PFSK-1 (cell line): Measurements from ENCODE around the gene PEX5.

Experiments
- FOXP2 ChIP-seq: optimal IDR thresholded peaks from 2 replicates; pipeline ENCODE3; 2011; ENCODE audit warnings: borderline replicate concordance, control low read depth, inconsistent platforms; ENCODE audit not compliant: insufficient read depth; ENCODE audit errors: extremely low read length, extremely low read depth
- POLR2AphosphoS5 ChIP-seq: IDR thresholded peaks from 2 replicates; pipeline ENCODE4 v1.6.1; 2012; ENCODE audit warnings: low read depth, mild to moderate bottlenecking, control low read depth, low read length, moderate library complexity
- REST ChIP-seq, 2 experiments: IDR thresholded peaks; 2 replicates each; pipeline versions ENCODE4 v1.6.1 to v1.8.0; 2011 to 2012; ENCODE audit warnings: low read depth in 2 of 2, low read length in 2 of 2, control low read depth in 1 of 2, inconsistent platforms in 1 of 2, mild to moderate bottlenecking in 1 of 2, moderate library complexity in 1 of 2; ENCODE audit not compliant: insufficient read depth in 1 of 2
- SIN3A ChIP-seq: IDR thresholded peaks from 2 replicates; pipeline ENCODE4 v1.6.1; 2012; ENCODE audit warnings: mild to moderate bottlenecking, low read length, moderate library complexity, borderline replicate concordance; ENCODE audit not compliant: insufficient read depth
- TAF1 ChIP-seq: IDR thresholded peaks from 2 replicates; pipeline ENCODE4 v1.6.1; 2012; ENCODE audit warnings: low read length, control low read depth, borderline replicate concordance; ENCODE audit not compliant: insufficient read depth

The PEX5 gene

GRCh38 chr12:7154901-7155470 lies 34.5 kb upstream of the PEX5 start:
- no peak for TF ChIP-seq TAF1
- no peak for TF ChIP-seq POLR2AphosphoS5
- TF ChIP-seq FOXP2 = no peak
- no peak for TF ChIP-seq SIN3A
- no peak for TF ChIP-seq REST (IDR thresholded peaks at IDR 0.05; ENCODE audit: insufficient read depth in 1 of 2, low read depth in 2 of 2, low read length in 2 of 2)

GRCh38 chr12:7155471-7156034 lies 33.9 kb upstream of the PEX5 start:
- TF ChIP-seq POLR2AphosphoS5 (no peak), TAF1 (no peak), SIN3A (no peak), FOXP2 (no peak), REST (IDR thresholded peaks at IDR 0.05; ENCODE audit: insufficient read depth in 1 of 2, low read depth in 2 of 2, low read length in 2 of 2) (no peak)

GRCh38 chr12:7156259-7157197 lies 33.0 kb upstream of the PEX5 start:
- TF ChIP-seq POLR2AphosphoS5 (no peak), TAF1 (no peak), FOXP2 (no peak), REST (IDR thresholded peaks at IDR 0.05; ENCODE audit: insufficient read depth in 1 of 2, low read depth in 2 of 2, low read length in 2 of 2) (no peak), SIN3A (no peak)

GRCh38 chr12:7157391-7157790 lies 32.1 kb upstream of the PEX5 start:
- TF ChIP-seq REST (IDR thresholded peaks at IDR 0.05; ENCODE audit: insufficient read depth in 1 of 2, low read depth in 2 of 2, low read length in 2 of 2) = no peak
- no peak for TF ChIP-seq TAF1
- TF ChIP-seq POLR2AphosphoS5 = no peak
